ENCODE data around the gene STAMBP.
A peak's percentile ranks its signal among the peaks of the same experiment; 100 is the strongest.
"Not testable (repeated sequence)": the region's sequence is repeated elsewhere in the genome, so short reads cannot be mapped to it uniquely, and the experiment has no call there.

Gene STAMBP

GRCh38 chr2:73828818-73829570 lies at the start of gene STAMBP:
TSS of gene STAMBP (plus strand) at chr2:73828961. CDS start at chr2:73830857, 1,896 bp downstream.
- DNase-seq = peak; percentile 98

DNA sequence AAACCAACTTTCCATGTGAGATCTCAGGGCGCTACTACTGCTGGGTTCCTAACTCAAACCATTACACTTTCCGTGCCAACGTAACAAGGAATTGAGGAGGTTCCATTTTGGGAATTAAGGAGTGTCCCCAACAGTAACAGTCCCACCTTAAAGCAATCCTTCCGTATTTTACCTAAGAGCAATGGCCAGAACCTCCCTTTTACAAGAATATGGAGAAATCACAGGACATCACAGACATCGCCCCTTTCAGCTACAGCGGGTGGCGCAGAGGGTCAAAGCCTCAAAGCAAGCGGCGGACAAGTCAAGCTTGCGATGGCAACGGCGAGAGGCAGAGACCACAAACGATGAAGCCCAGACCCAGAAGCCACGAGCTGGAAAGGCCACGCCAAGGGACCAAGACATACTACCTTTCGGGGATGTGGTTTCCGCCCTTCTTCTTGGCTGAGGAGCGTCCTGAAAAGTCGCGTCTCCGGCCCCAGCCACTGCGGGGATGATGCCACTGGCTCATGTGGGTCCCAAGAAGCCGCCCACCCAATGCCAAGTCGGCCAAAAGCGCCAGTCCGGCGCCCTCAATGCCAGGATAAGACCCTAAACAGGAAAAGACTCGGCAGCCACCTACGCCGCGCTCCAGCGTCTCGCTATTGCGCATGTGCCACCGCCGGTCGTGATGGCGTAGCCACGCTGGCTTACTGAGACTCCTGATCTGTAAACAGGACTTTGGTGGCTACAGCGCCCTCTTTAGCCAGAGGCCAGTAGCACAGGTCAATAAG lies 49.1 kb upstream of the STAMBP start, which contains the start of gene DUSP11:
TSS of gene DUSP11 (minus strand) at position 637 of the 770 bp plus-strand sequence. CDS start at position 508, 129 bp downstream.
- DNase-seq = peak; percentile 97

GRCh38 chr2:73780237-73780582 lies 48.6 kb upstream of the STAMBP start:
- no peak for DNase-seq

- not testable (repeated sequence) for DNase-seq
These were observed 45.4 kb upstream of the STAMBP start for GRCh38 chr2:73783402-73783801.

GRCh38 chr2:73783883-73784282 lies 44.9 kb upstream of the STAMBP start, which contains the start of gene C2orf78:
TSS of gene C2orf78 (plus strand) at chr2:73784183. CDS start at chr2:73784310, 127 bp downstream.
- DNase-seq = not testable (repeated sequence)

GRCh38 chr2:73811878-73812277 lies 16.9 kb upstream of the STAMBP start:
- DNase-seq = no peak

DNA sequence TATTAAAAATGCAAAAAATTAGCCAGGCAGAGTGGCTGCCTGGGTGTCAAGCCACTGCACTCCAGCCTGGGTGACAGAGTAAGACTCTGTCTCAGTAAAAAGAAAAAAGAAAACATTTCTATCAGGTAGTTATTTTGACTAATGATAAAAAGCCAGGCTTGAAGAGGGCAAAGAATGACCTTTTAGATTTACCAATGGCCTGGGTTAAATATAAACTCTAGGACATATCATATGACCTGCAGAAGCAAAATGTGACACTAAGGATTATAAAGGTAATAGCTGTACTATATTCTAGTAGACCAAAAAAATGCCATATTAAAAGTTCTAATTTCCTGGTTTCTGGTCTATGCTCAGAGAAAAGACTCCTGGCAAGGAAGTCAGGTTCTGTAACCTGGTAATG lies 16.1 kb upstream of the STAMBP start:
- DNase-seq = no peak

DNA sequence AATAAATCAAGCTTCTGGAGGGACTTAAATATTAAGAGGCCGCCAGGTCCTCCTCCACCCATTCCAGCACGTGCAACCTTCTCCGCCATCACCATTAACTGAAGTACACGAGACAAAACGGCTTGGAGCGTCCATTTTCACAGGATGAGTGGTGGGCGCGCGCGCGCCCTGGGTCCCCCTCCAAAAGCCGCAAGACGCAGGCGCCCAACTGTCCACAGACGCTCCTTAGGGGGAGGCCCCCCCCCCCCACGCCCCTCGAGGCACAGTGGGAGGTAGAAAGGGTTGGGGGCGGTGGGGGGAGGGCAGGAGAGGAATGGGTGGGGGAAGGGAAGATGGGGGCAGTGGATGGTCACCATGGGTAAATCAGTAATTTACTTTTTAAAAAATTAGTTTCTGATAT lies 10.5 kb upstream of the STAMBP start:
- no peak for DNase-seq

GRCh38 chr2:73821227-73821626 lies 7.5 kb upstream of the STAMBP start:
- no peak for DNase-seq

GRCh38 chr2:73821669-73822068 lies 7.1 kb upstream of the STAMBP start:
- DNase-seq = no peak

DNA sequence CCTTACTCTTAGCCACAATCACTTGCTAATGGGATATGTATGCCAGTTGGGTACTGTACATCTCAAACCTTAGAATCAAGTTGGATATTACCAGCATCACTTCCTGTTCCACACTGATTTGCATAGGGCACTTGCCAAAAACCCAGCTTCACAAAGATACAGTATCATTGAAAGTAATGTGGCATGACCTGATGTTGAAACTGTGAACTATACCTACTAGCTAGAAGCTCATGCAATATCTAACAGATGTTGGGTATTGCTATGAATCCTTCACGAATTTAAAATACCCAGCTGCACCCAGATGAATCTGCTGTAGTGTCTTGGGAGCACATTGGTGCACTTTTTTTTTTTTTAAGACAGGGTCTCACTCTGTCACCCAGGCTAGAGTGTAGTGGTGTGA lies 6.5 kb upstream of the STAMBP start:
- DNase-seq = no peak

- DNase-seq = no peak
These were observed 5.8 kb upstream of the STAMBP start for GRCh38 chr2:73822991-73823390.

- DNase-seq = no peak
These were observed 5.3 kb upstream of the STAMBP start for GRCh38 chr2:73823416-73823815.

- peak; percentile 76 for DNase-seq
These were observed 4.7 kb upstream of the STAMBP start for GRCh38 chr2:73823916-73824523.

- no peak for DNase-seq
These were observed 3.4 kb upstream of the STAMBP start for GRCh38 chr2:73825408-73825807.

DNA sequence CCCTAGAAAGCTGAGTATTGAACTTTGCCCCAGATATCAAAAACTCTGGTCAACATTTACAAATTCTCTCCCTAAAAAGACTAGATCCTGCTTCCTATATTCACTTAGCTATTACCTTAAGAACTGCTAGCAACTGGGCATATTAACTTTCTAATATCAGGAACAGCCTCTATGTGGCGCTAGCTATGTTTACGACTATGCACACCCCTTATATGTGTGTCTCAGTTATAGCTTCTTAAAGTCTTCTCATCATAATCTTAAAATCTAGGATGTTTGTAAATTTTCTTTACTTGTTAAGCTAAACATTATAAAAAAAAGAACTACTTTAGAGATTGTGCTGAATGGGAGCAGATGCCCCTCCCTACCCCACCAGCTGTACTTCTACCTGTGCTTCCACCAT lies 1.7 kb upstream of the STAMBP start:
- DNase-seq = peak; percentile 60

DNA sequence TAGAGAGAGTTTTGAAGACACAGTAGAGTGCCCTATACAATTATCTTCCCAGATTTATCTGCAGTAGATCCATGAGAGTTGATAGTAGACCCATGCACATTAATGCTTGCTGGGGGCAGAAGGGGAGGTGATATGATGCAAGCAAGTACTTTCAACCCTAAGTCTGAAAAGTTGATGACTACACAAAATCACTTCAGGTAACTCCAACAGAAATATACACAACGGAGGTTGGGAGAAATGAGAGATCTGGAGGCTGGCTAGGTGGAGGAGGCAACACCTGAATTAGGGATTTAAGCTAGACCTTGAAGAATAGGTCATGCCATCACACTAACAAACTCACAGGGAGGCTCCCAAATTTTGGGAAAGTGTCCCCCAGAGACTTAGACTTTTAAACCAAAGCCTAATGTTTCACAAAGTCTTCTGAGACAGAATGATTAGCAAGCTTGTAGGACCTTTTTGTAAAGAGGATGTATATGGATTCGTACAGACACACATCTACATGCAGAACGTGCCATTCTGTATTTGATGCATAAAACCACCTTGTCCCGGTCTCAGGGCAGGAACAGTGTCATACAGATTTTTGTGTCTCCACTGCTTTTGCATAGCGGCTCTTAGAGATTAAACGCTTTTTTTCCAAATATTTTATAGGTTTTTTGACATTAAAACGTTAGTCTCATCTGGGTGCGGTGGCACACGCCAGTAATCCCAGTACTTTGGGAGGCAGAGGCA lies 937 bp upstream of the STAMBP start:
- DNase-seq = no peak

DNA sequence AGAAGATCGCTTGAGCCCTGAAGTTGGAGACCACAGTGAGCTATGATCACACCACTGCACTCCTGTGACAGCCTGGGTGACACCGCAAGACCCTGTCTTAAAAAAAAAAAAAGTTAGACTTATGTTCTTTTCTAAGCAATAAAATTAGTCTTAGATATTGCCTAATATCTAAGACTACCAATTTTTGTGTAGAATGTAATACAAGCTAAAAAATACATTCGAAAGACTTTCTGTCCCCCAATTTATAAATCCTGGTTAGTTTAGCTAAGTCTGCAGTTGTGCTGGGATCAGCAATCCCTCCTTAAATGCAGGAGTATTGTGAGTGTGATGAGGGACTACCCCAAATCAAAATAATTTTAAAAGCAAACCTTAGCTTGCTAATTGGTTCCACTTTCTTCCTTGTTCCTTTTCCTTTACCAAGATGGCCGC lies 358 bp upstream of the STAMBP start:
- no peak for DNase-seq

DNA sequence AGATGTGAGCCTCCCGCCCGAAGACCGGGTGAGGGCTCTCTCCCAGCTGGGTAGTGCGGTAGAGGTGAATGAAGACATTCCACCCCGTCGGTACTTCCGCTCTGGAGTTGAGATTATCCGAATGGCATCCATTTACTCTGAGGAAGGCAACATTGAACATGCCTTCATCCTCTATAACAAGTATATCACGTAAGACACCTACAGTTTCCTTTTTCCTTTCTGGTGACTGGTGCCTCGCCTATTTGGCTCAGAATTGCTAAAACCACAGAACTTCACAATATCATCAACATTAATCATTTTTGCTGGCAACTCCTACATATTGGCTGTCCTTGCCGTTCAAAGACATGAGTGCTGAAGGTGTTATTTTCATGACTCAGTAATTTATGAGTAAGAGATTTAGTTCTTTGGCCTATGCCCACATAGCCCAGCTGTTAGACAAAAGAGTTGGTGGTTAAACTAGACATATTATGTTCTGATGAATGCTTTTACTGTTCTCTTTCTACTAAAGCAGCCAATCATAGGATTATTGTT lies 2.2 kb downstream of the STAMBP start:
- DNase-seq = no peak

DNA sequence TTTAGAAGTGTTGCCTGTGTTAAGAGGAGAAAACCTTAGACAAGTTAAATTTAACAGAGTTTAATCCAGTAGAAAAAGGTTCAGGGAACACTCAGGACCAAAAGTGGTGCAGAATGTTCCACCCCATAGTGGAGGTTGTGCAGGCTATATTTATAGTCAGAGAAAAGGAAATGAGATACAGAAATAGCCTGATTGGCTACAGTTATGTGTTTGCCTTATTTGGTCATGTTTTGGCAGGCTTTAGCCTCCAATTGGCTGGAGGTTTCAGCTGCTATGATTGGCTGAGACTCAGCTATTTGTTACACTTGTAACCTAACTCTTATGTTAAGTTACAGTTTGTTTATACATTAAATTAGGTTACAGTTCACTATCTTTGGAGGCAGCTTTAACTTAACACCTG lies 4.2 kb downstream of the STAMBP start:
- DNase-seq = peak; percentile 1

DNA sequence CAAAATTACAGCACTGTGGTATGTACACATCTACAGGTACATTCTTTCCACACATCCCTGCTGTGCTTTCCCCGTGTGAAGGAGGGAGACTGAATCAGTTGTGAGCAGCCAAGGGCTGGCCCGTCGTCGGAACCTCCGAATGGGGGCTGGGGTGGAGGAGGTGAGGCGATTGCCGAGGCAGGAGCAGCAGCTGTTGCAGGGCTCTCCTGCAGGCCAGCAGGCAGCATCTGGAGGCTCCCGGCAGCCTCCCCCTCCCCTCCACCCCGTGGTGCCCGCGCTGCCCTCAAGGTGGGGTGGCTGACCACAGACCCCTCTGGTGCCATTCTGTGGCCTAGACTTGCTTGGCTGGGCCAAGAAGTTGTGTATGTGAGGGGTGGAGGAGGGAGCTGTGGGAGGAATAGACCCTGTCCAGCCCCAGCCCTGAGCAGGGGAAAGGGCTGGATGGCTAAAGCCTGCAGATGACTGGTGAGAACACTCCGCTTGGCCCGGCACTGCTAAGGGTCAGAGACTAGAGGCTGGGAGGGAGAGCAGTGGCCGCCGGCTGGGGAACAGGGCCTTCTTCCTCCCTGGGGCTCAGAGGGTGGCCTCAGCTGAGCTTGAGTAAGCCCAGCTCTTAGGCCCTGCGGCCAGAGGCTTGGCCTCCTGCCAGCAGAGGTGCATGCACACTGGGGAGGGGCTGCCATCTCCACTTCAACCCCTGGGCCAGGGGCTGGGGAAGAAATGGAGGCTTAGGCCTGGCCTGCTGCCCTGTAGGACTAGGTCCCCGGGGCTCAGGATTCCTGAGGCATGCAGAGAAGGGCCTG lies 7.6 kb downstream of the STAMBP start:
- no peak for DNase-seq
